K562 (cell line): ENCODE results near the gene BFSP1. TPM values are rescaled to one million over a fixed set of nuclear protein-coding genes. Genes with fewer than 3 reads are reported as not detected.

Experiments used
- ATAC-seq: fragments of 200-7000 bp; cut with Tn5 transposase; 3 replicates; pipeline ENCODE4 v1.9.1; 2020; ENCODE audit warnings: moderate library complexity
- BruUV-seq: library from RNA; stranded (reverse); fragments of 400-500 nt; replicated peaks from 2 replicates; lab custom pipeline; 2021; lab: Mats Ljungman, UMichigan
- CTCF ChIA-PET: fragments of 300-600 bp; formaldehyde crosslinking; extraction: SDS; loops from one replicate; lab custom pipeline; 2021; ENCODE audit warnings: low intra/inter-chr PET ratio; lab: Yijun Ruan, JAX
- POLR2A ChIA-PET: fragments of 300-600, 350-650 bp; sonication (Branson Sonifier 250); formaldehyde crosslinking; extraction: SDS; loops from one replicate; lab custom pipeline; 2021; ENCODE audit warnings: antibody characterized with exemption, inconsistent platforms; lab: Yijun Ruan, JAX
- DNase-seq, 4 experiments: peaks; one replicate each; pipeline versions ENCODE4 v3.0.0 to v3.0.0-alpha.2; 2011 to 2018; ENCODE audit warnings: low spot score in 3 of 4, mixed read lengths in 3 of 4; ENCODE audit errors: extremely low read depth in 1 of 4
- FAIRE-seq: peaks from 2 replicates; lab custom pipeline; 2011; peaks lifted over from hg19 to GRCh38; lab: Jason Lieb, UNC
- H2AFZ ChIP-seq: 2 replicates; pipeline ENCODE4 v1.6.0; 2011; ENCODE audit warnings: low read depth, low read length, control low read depth, inconsistent platforms
- H3K27ac ChIP-seq: fragments of 200-600 bp; 3 replicates; pipeline ENCODE4 v1.8.0; 2011; ENCODE audit warnings: low read depth, mild to moderate bottlenecking, control low read depth, inconsistent platforms, low read length, moderate library complexity, mixed read lengths; ENCODE audit errors: extremely low read depth
- H3K27me3 ChIP-seq, 2 experiments: fragments of 300-600 bp in 1 of 2; 2 replicates in 1 of 2; 3 replicates in 1 of 2; pipeline versions ENCODE4 v1.6.0 to v1.8.0; 2011; ENCODE audit warnings: inconsistent platforms in 2 of 2, low read length in 2 of 2, mild to moderate bottlenecking in 1 of 2, mixed read lengths in 1 of 2, moderate library complexity in 1 of 2; ENCODE audit not compliant: control insufficient read depth in 2 of 2, insufficient read depth in 2 of 2
- H3K36me3 ChIP-seq: fragments of 300-600 bp; 3 replicates; pipeline ENCODE4 v1.8.0; 2011; ENCODE audit warnings: mild to moderate bottlenecking, low read length, inconsistent platforms; ENCODE audit not compliant: control insufficient read depth, insufficient read depth
- H3K4me1 ChIP-seq, 2 experiments: fragments of 200-600 bp in 1 of 2; replicated peaks in 1 of 2; 2 replicates in 1 of 2; 3 replicates in 1 of 2; pipeline versions ENCODE4 v1.5.1 to v1.8.0; 2011; ENCODE audit warnings: inconsistent platforms in 2 of 2, low read length in 2 of 2, mild to moderate bottlenecking in 1 of 2, mixed read lengths in 1 of 2, moderate library complexity in 1 of 2; ENCODE audit not compliant: control insufficient read depth in 2 of 2, insufficient read depth in 2 of 2
- H3K4me2 ChIP-seq: 2 replicates; pipeline ENCODE4 v1.6.1; 2011; ENCODE audit warnings: low read length, control low read depth, inconsistent platforms, mixed read lengths; ENCODE audit not compliant: insufficient read depth
- H3K4me3 ChIP-seq: fragments of 200-600 bp; sonication (generic), shearing (Covaris generic); 2 replicates; pipeline ENCODE4 v1.5.1; 2016; ENCODE audit warnings: control low read depth, inconsistent platforms
- H3K79me2 ChIP-seq: fragments of 200-600 bp; 3 replicates; pipeline ENCODE4 v1.8.0; 2011; ENCODE audit warnings: low read length, inconsistent platforms; ENCODE audit not compliant: control insufficient read depth, insufficient read depth
- H3K9ac ChIP-seq, 2 experiments: 2 replicates each; pipeline versions ENCODE4 v1.6.0 to v1.6.1; 2011; ENCODE audit warnings: low read depth in 2 of 2, low read length in 2 of 2, control low read depth in 1 of 2, inconsistent platforms in 1 of 2, mild to moderate bottlenecking in 1 of 2, mixed read lengths in 1 of 2; ENCODE audit not compliant: insufficient read depth in 1 of 2
- H3K9me1 ChIP-seq: one replicate; pipeline ENCODE4 v1.6.0; 2011; ENCODE audit warnings: inconsistent platforms, mild to moderate bottlenecking, low read length, moderate library complexity; ENCODE audit not compliant: control insufficient read depth, insufficient read depth
- H3K9me3 ChIP-seq: replicated peaks from 2 replicates; pipeline ENCODE4 v1.5.1; 2011; ENCODE audit warnings: low read depth, low read length, inconsistent platforms; ENCODE audit not compliant: control insufficient read depth, insufficient read depth
- H4K20me1 ChIP-seq: replicated peaks from 2 replicates; pipeline ENCODE4 v1.6.1; 2011; ENCODE audit warnings: low read length, inconsistent platforms, mixed read lengths; ENCODE audit not compliant: control insufficient read depth, insufficient read depth
- BRD4 ChIP-seq: fragments of 200-600 bp; sonication (generic); IDR thresholded peaks from 2 replicates; pipeline ENCODE4 v1.6.1; 2017; ENCODE audit warnings: inconsistent platforms
- CHD4 ChIP-seq: fragments of 200-600 bp; sonication (generic); IDR thresholded peaks from 3 replicates; pipeline ENCODE4 v1.6.1; 2012; ENCODE audit warnings: low read depth, mild to moderate bottlenecking, mixed read lengths, low read length, inconsistent platforms; ENCODE audit not compliant: insufficient read depth, insufficient replicate concordance, poor library complexity, severe bottlenecking
- CHD7 ChIP-seq: fragments of 200-600 bp; sonication (generic); IDR thresholded peaks from one replicate; pipeline ENCODE4 v1.6.1; 2012; ENCODE audit warnings: mild to moderate bottlenecking, low read depth, low read length, inconsistent platforms
- RBM14 ChIP-seq: fragments of 200-400 bp; formaldehyde crosslinking; IDR thresholded peaks from 2 replicates; pipeline ENCODE4 v1.6.1; 2018; ENCODE audit warnings: low read depth, mild to moderate bottlenecking, low read length, moderate library complexity, borderline replicate concordance; ENCODE audit not compliant: insufficient read depth
- RFX5 ChIP-seq: IDR thresholded peaks from 2 replicates; pipeline ENCODE4 v1.6.1; 2011; ENCODE audit warnings: low read depth, mild to moderate bottlenecking, improper control_type of control experiment, low read length
- RFX7 ChIP-seq: fragments of 250-450 bp; sonication (Bioruptor Pico); IDR thresholded peaks from 2 replicates; pipeline ENCODE4 v1.5.1; 2021; ENCODE audit warnings: mild to moderate bottlenecking
- ZHX1 ChIP-seq: fragments of 150-350 bp; conservative IDR thresholded peaks from 2 replicates; pipeline ENCODE4 v1.6.1; 2014; ENCODE audit warnings: low read length
- ZNF507 ChIP-seq: conservative IDR thresholded peaks from 2 replicates; pipeline ENCODE4 v1.6.1; 2017; ENCODE audit warnings: missing genetic modification characterization, missing compliant biosample characterization
- WGBS: fragments of 100-300 bp; shearing (Covaris generic); methylation state at CpG from one replicate; pipeline ENCODE4 v1.1.6; 2016; ENCODE audit warnings: low coverage, mixed read lengths; ENCODE audit not compliant: insufficient coverage; ENCODE audit errors: missing lambda C conversion rate; 5-methylcytosine and 5-hydroxymethylcytosine counted together
- in situ Hi-C: fragments of 300-500 bp; cut with MboI; formaldehyde crosslinking; loops from 4 replicates; pipeline ENCODE4 v1.15.0; 2018; ENCODE audit warnings: inconsistent platforms, mixed read lengths
- intact Hi-C: fragments of 100-400 bp; cut with micrococcal nuclease; formaldehyde crosslinking; loops from 2 replicates; pipeline ENCODE4 v1.14.2; 2022
- polyA plus RNA-seq, 8 experiments: library from polyadenylated mRNA; depleted of rRNA in 4 of 8; stranded (reverse) in 5 of 8; unstranded in 3 of 8; fragments of >200 nt; fragmentation: Nextera tagmentation in 2 of 8; fragmentation: Illumina TruSeq in 1 of 8; extraction: Ambion mirVana in 2 of 8; extraction: Trizol in 1 of 8; gene quantifications; 2 replicates each; pipeline versions ENCODE4 v1.2.1 to v1.2.3, GENCODE V29; 2011 to 2014; ENCODE audit warnings: inconsistent platforms in 1 of 8, missing spikeins in 1 of 8
- total RNA-seq, 7 experiments: library from RNA; depleted of rRNA in 6 of 7; stranded (reverse); fragments of >200 nt in 6 of 7; fragmentation: Illumina TruSeq in 2 of 7; extraction: Trizol in 2 of 7; gene quantifications; 2 replicates each; pipeline versions ENCODE4 v1.2.1 to v1.2.3, GENCODE V29; 2011 to 2021; ENCODE audit warnings: low replicate concordance in 1 of 7

BFSP1 gene
- total and polyA plus RNA-seq, 9 of the 15 experiments (the other 6 are each of a cell fraction or from before 2014, with no cell fraction given) = 0.09 to 0.86 (median 0.40) TPM

- Histone ChIP-seq H4K20me1 (peaks cover 7% of the 10 kb centered on the region; the same call in 1 of the 2 replicates), H3K9ac (no peak overlapping the region), H3K79me2 (peaks cover 65% of the 10 kb centered on the region), H3K27ac (no peak overlapping the region), H3K27me3 (no peaks in the 10 kb centered on the region), H3K4me3 (no peak overlapping the region), H3K36me3 (no peaks in the 10 kb centered on the region), H2AFZ (no peak overlapping the region), H3K9me1 (no peaks in the 10 kb centered on the region), H3K9me3 (no peaks in the 10 kb centered on the region), H3K4me1 (peaks cover 12 to 17% of the 10 kb centered on the region in 2 experiments), H3K4me2 (no peak overlapping the region)
- DNase-seq (no peak), ATAC-seq (no peak), FAIRE-seq (peak; percentile 11)
- intact Hi-C loops (no loop called here), in situ Hi-C loops (no loop called here)
- 16% methylated on average over 7 of the region's 7 CpGs for WGBS
- ChIA-PET POLR2A (no interaction called here), CTCF (no interaction called here)
- BruUV-seq = no TSS peak
- no peak for TF ChIP-seq CHD7
- TF ChIP-seq CHD4 = no peak
- TF ChIP-seq RBM14 = no peak
- no peak for TF ChIP-seq RFX5
- TF ChIP-seq ZHX1 = no peak
- no peak for TF ChIP-seq ZNF507
- no peak for TF ChIP-seq BRD4
- no peak for TF ChIP-seq RFX7 (CRISPR knock-in tag)
These were observed 41.0 kb upstream of the BFSP1 start for GRCh38 chr20:17572034-17572638.
